B cell (primary cell): Measurements from ENCODE around the gene ACAA2. TPM values are rescaled to one million over a fixed set of nuclear protein-coding genes. Genes with fewer than 3 reads are reported as not detected.

Source experiments
- ATAC-seq: fragments of 200-7000 bp; cut with Tn5 transposase; one replicate; pipeline ENCODE4 v1.10.0; 2021; ENCODE audit warnings: low read depth, mild to moderate bottlenecking, moderate number of reproducible peaks, moderate library complexity
- CTCF ChIA-PET: fragments of 350-600 bp; sonication (Branson Sonifier 250); formaldehyde crosslinking; loops from one replicate; lab custom pipeline; 2021; ENCODE audit warnings: antibody characterized with exemption, inconsistent platforms; lab: Charles Lee
- POLR2A ChIA-PET: fragments of 350-600 bp; sonication (Branson Sonifier 250); formaldehyde crosslinking; loops from one replicate; lab custom pipeline; 2021; ENCODE audit warnings: antibody characterized with exemption; lab: Charles Lee
- DNase-seq: peaks from one replicate; pipeline ENCODE4 v3.0.0; 2013
- H2AFZ ChIP-seq: 2 replicates; pipeline ENCODE4 v1.6.1; 2012; ENCODE audit warnings: mild to moderate bottlenecking, low read depth, low read length; ENCODE audit not compliant: insufficient read depth, poor library complexity, severe bottlenecking
- H3K27ac ChIP-seq, 2 donors: 1 replicate in 1 of 2; 2 replicates in 1 of 2; pipeline ENCODE4 v1.5.1; 2012 to 2013; ENCODE audit warnings: low read length in 2 of 2, mild to moderate bottlenecking in 2 of 2, moderate library complexity in 1 of 2
- H3K27me3 ChIP-seq, 4 experiments: fragments of 200-600 bp in 1 of 4; sonication (generic) in 1 of 4; replicated peaks in 1 of 4; 1 replicate in 2 of 4; 2 replicates in 2 of 4; pipeline versions ENCODE4 v1.6.1 to v1.7.0; 2013 to 2016; ENCODE audit warnings: low read length in 3 of 4, mild to moderate bottlenecking in 2 of 4, mixed read lengths in 1 of 4, moderate library complexity in 1 of 4; ENCODE audit not compliant: insufficient read depth in 4 of 4, control insufficient read depth in 3 of 4; ENCODE audit errors: control extremely low read depth in 1 of 4
- H3K36me3 ChIP-seq, 2 experiments: replicated peaks in 1 of 2; 1 replicate in 1 of 2; 2 replicates in 1 of 2; pipeline versions ENCODE4 v1.6.1 to v1.7.1; 2013; ENCODE audit warnings: low read length in 1 of 2; ENCODE audit not compliant: insufficient read depth in 2 of 2, control insufficient read depth in 1 of 2; ENCODE audit errors: control extremely low read depth in 1 of 2, extremely low read depth in 1 of 2
- H3K4me1 ChIP-seq, 2 donors: fragments of 200-600 bp in 1 of 2; sonication (generic) in 1 of 2; 1 replicate in 1 of 2; 2 replicates in 1 of 2; pipeline versions ENCODE4 v1.5.1 to v1.6.1; 2013 to 2017; ENCODE audit warnings: low read length in 2 of 2; ENCODE audit not compliant: control insufficient read depth in 2 of 2, insufficient read depth in 2 of 2
- H3K4me2 ChIP-seq: replicated peaks from 2 replicates; pipeline ENCODE3; 2012; ENCODE audit warnings: mild to moderate bottlenecking, low read depth, low read length; ENCODE audit not compliant: poor library complexity, severe bottlenecking
- H3K4me3 ChIP-seq, 5 experiments: fragments of 200-600 bp in 1 of 5; sonication (generic) in 1 of 5; 1 replicate in 3 of 5; 2 replicates in 2 of 5; pipeline versions ENCODE4 v1.5.1 to v1.7.0; 2011 to 2016; ENCODE audit warnings: low read length in 4 of 5, mild to moderate bottlenecking in 4 of 5, low read depth in 2 of 5, control low read depth in 1 of 5, moderate library complexity in 1 of 5; ENCODE audit not compliant: insufficient read depth in 1 of 5; ENCODE audit errors: control extremely low read depth in 1 of 5, extremely low read depth in 1 of 5
- H3K79me2 ChIP-seq: fragments of 200-600 bp; sonication (generic); one replicate; pipeline ENCODE4 v1.6.0; 2016; ENCODE audit warnings: low read length; ENCODE audit not compliant: control insufficient read depth, insufficient read depth
- H3K9ac ChIP-seq: fragments of 200-600 bp; sonication (generic); 2 replicates; pipeline ENCODE4 v1.6.1; 2017; ENCODE audit warnings: mild to moderate bottlenecking, low read length, moderate library complexity
- H3K9me3 ChIP-seq, 3 donors: one replicate each; pipeline versions ENCODE4 v1.6.1 to v1.7.1; 2013; ENCODE audit warnings: low read length in 2 of 3; ENCODE audit not compliant: control insufficient read depth in 2 of 3, insufficient read depth in 1 of 3; ENCODE audit errors: control extremely low read depth in 1 of 3
- H4K20me1 ChIP-seq: 2 replicates; pipeline ENCODE4 v1.6.0; 2012; ENCODE audit warnings: mild to moderate bottlenecking, low read length; ENCODE audit not compliant: insufficient read depth, control insufficient read depth, poor library complexity, severe bottlenecking
- H3K27ac Mint-ChIP-seq: one replicate; pipeline ENCODE4 v1.8.0; 2021; ENCODE audit warnings: mixed read lengths
- H3K27me3 Mint-ChIP-seq: one replicate; pipeline ENCODE4 v1.8.0; 2021; ENCODE audit warnings: mixed read lengths
- H3K4me1 Mint-ChIP-seq: one replicate; pipeline ENCODE4 v1.8.0; 2021; ENCODE audit warnings: mixed read lengths
- H3K4me3 Mint-ChIP-seq: one replicate; pipeline ENCODE4 v1.8.0; 2021; ENCODE audit warnings: mixed read lengths
- H3K9me3 Mint-ChIP-seq: one replicate; pipeline ENCODE4 v1.8.0; 2022; ENCODE audit warnings: mixed read lengths; ENCODE audit not compliant: insufficient read depth
- EZH2 ChIP-seq: IDR thresholded peaks from 2 replicates; pipeline ENCODE4 v1.6.1; 2012; ENCODE audit warnings: borderline replicate concordance, low read depth, mild to moderate bottlenecking, moderate library complexity, low read length; ENCODE audit not compliant: insufficient read depth, poor library complexity, severe bottlenecking
- WGBS: methylation state at CpG from one replicate; pipeline ENCODE4 v1.1.5; 2013; ENCODE audit warnings: missing lambda C conversion rate; ENCODE audit not compliant: insufficient coverage; 5-methylcytosine and 5-hydroxymethylcytosine counted together
- intact Hi-C: fragments of 100-400 bp; cut with micrococcal nuclease; formaldehyde crosslinking; loops from one replicate; pipeline ENCODE4 v1.10.0; 2022
- polyA plus RNA-seq: library from polyadenylated mRNA; depleted of rRNA; stranded (reverse); fragments of >200 nt; gene quantifications from 2 replicates; pipeline ENCODE4 v1.2.3, GENCODE V29; 2012
- total RNA-seq, 2 donors: library from RNA; stranded (reverse); fragments of 120-200 nt in 1 of 2; gene quantifications; 1 replicate in 1 of 2; 2 replicates in 1 of 2; pipeline versions ENCODE4 v1.2.3 to v1.2.4, GENCODE V29; 2013 to 2022
- TF ChIP-seq, protein P1 (sequence below): fragments of 200-600 bp; IDR thresholded peaks from one replicate; pipeline ENCODE4 v1.8.0; 2022; ENCODE audit warnings: antibody characterized with exemption, mild to moderate bottlenecking

ACAA2 gene
- total and polyA plus RNA-seq, 2 donors (not counting 1 experiment from before 2014, with no cell fraction given) = 10.6 to 25.0 TPM

DNA sequence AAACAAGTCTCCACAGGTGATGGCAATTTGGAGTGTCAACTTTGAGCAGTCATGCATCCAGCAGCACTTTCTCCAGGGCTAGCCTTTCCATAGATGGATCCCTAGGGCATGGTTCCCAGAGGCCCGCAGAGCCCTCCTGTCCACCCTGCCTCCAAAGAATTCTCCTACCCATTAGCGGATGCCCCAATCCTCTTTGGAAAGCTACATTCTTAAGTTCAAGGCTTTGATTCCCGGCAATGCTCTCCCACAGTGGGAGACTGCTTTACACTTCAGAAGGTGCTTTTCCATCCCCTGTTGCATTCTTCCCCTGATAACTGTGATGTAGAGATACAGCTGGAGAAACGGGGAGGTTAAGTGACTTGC, 61.3 kb downstream of the ACAA2 start:
- Mint-ChIP-seq H3K27me3 (peaks cover 20% of the 10 kb centered on the region), H3K4me3 (no peak overlapping the region), H3K27ac (no peak overlapping the region), H3K4me1 (no peaks in the 10 kb centered on the region), H3K9me3 (no peaks in the 10 kb centered on the region)
- ChIA-PET POLR2A (no interaction called here), CTCF (no interaction called here)
- DNase-seq (no peak), ATAC-seq (no peak)
- no peak overlapping the region for H3K4me3 ChIP-seq
- no peak overlapping the region for H3K9ac ChIP-seq
- WGBS = 69% methylated on average over 3 of the region's 4 CpGs
- no peaks in the 10 kb centered on the region for H3K9me3 ChIP-seq
- H3K36me3 ChIP-seq = no peaks in the 10 kb centered on the region
- H2AFZ ChIP-seq = no peak overlapping the region
- no peaks in the 10 kb centered on the region for H4K20me1 ChIP-seq
- H3K4me1 ChIP-seq = no peaks in the 10 kb centered on the region
- TF ChIP-seq, protein P1, sequence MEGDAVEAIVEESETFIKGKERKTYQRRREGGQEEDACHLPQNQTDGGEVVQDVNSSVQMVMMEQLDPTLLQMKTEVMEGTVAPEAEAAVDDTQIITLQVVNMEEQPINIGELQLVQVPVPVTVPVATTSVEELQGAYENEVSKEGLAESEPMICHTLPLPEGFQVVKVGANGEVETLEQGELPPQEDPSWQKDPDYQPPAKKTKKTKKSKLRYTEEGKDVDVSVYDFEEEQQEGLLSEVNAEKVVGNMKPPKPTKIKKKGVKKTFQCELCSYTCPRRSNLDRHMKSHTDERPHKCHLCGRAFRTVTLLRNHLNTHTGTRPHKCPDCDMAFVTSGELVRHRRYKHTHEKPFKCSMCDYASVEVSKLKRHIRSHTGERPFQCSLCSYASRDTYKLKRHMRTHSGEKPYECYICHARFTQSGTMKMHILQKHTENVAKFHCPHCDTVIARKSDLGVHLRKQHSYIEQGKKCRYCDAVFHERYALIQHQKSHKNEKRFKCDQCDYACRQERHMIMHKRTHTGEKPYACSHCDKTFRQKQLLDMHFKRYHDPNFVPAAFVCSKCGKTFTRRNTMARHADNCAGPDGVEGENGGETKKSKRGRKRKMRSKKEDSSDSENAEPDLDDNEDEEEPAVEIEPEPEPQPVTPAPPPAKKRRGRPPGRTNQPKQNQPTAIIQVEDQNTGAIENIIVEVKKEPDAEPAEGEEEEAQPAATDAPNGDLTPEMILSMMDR = no peak
- no peak for TF ChIP-seq EZH2
- no peak overlapping the region for H3K4me2 ChIP-seq
- H3K27me3 ChIP-seq = peaks cover 0 to 4% (median 3%) of the 10 kb centered on the region in 4 experiments
- no peak overlapping the region for H3K27ac ChIP-seq
- intact Hi-C loops = no loop called here
- H3K79me2 ChIP-seq = no peaks in the 10 kb centered on the region

DNA sequence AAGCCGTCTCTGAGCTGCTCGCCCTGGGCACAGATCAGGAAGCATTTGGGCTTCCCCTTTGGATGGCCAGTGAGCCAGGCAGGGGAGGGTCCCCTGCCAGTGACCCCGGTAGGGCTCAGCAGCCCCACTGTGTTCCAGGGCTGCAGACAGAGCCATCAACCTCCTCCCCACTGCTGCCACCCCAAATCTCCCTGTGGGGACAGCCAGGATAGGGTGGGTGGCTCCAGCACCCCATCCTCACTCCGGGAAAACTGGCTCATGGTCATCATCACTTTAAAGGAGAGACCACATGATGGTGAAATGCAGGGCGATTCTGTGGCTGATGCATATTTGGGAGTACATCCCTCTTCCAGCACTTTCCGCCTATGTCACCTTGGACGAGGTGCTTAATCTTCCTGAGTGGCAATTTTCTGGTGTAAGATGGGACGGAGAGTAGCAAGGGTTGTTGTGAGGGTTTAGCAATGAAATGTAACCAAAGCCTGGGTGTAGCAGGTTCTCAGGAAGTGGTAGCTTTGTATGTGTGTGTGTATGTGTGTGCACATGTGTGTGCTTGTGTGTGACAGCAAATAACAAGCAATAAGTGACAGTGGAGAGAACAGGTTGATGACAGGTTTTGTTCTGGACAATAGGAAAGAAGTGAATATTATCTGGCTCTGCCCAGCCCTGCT, 61.8 kb downstream of the ACAA2 start:
- Mint-ChIP-seq H3K4me3 (no peak overlapping the region), H3K27me3 (peaks cover 20% of the 10 kb centered on the region), H3K4me1 (no peaks in the 10 kb centered on the region), H3K9me3 (no peaks in the 10 kb centered on the region), H3K27ac (no peak overlapping the region)
- intact Hi-C loops = no loop called here
- Histone ChIP-seq H3K79me2 (no peaks in the 10 kb centered on the region), H3K36me3 (no peaks in the 10 kb centered on the region), H4K20me1 (no peaks in the 10 kb centered on the region), H3K4me2 (no peak overlapping the region), H3K27me3 (peaks cover 0 to 4% (median 3%) of the 10 kb centered on the region in 4 experiments), H2AFZ (no peak overlapping the region), H3K27ac (no peak overlapping the region), H3K9ac (no peak overlapping the region), H3K4me1 (no peaks in the 10 kb centered on the region), H3K9me3 (no peaks in the 10 kb centered on the region), H3K4me3 (no peak overlapping the region)
- ATAC-seq (no peak), DNase-seq (no peak)
- CTCF ChIA-PET = no interaction called here
- POLR2A ChIA-PET = no interaction called here
- no peak for TF ChIP-seq EZH2
- TF ChIP-seq, protein P1 = no peak
- WGBS = 69% methylated on average over 7 of the region's 8 CpGs
